IMR-90 (cell line): ENCODE results near the gene HDAC5.
A peak's percentile ranks its signal among the peaks of the same experiment; 100 is the strongest.

Source experiments
- BHLHE40 ChIP-seq: fragments of 150-350 bp; IDR thresholded peaks from 2 replicates; pipeline ENCODE4 v1.6.1; 2016; ENCODE audit warnings: mild to moderate bottlenecking, low read depth, low read length
- CEBPB ChIP-seq: IDR thresholded peaks from 2 replicates; pipeline ENCODE4 v1.6.1; 2012; ENCODE audit warnings: low read depth, low read length, improper control_type of control experiment
- CHD1 ChIP-seq: IDR thresholded peaks from 2 replicates; pipeline ENCODE4 v1.6.1; 2012; ENCODE audit warnings: low read depth, low read length, improper control_type of control experiment
- FOS ChIP-seq: fragments of 150-350 bp; IDR thresholded peaks from 2 replicates; pipeline ENCODE4 v1.6.1; 2016; ENCODE audit warnings: low read depth, low read length
- MAZ ChIP-seq: IDR thresholded peaks from 2 replicates; pipeline ENCODE4 v1.6.1; 2012; ENCODE audit warnings: low read depth, mild to moderate bottlenecking, low read length, improper control_type of control experiment, moderate library complexity, borderline replicate concordance
- POLR2A ChIP-seq: IDR thresholded peaks from 2 replicates; pipeline ENCODE4 v1.6.1; 2012; ENCODE audit warnings: mild to moderate bottlenecking, low read depth, low read length
- RAD21 ChIP-seq: IDR thresholded peaks from 2 replicates; pipeline ENCODE4 v1.6.1; 2012; ENCODE audit warnings: low read length, improper control_type of control experiment
- RFX5 ChIP-seq: IDR thresholded peaks from 2 replicates; pipeline ENCODE4 v1.8.0; 2012; ENCODE audit warnings: low read depth, mild to moderate bottlenecking, low read length, moderate library complexity
- USF2 ChIP-seq: fragments of 150-350 bp; IDR thresholded peaks from 2 replicates; pipeline ENCODE4 v1.6.1; 2017; ENCODE audit warnings: mild to moderate bottlenecking, antibody characterized with exemption, low read length, low read depth
- TF ChIP-seq, protein P1 (sequence below): conservative IDR thresholded peaks from 2 replicates; pipeline ENCODE4 v1.5.1; 2012; ENCODE audit warnings: mild to moderate bottlenecking, low read depth, low read length, improper control_type of control experiment

DNA sequence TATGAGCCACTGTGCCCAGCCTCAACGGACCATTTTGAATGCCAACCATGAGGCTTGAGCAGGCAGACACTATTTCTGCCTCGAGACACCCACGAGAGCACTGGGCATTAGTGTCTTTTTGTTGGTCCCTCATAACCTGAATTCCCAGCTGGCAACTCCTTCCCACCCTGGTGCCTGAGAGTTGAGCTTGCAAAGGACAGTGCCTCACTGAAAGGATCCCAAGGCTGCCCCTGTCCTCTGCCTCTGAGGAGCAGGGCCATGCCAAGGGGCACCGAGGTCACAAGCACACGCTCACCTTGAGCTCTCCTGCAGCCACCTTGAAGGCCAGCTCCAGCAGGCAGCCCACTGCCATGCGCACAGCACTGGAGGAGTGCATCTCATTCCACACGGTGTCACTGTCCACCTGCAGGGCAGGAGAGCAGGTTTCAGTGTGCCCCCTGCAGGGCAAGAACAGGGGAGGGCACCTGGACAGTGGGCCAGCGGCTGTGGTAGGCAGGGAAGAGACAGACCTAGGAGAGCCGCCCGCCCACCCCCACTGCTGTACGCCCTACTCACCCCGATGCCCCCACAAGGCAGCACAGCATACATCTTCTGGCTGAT lies 40.1 kb downstream of the HDAC5 start:
- TF ChIP-seq, protein P1, sequence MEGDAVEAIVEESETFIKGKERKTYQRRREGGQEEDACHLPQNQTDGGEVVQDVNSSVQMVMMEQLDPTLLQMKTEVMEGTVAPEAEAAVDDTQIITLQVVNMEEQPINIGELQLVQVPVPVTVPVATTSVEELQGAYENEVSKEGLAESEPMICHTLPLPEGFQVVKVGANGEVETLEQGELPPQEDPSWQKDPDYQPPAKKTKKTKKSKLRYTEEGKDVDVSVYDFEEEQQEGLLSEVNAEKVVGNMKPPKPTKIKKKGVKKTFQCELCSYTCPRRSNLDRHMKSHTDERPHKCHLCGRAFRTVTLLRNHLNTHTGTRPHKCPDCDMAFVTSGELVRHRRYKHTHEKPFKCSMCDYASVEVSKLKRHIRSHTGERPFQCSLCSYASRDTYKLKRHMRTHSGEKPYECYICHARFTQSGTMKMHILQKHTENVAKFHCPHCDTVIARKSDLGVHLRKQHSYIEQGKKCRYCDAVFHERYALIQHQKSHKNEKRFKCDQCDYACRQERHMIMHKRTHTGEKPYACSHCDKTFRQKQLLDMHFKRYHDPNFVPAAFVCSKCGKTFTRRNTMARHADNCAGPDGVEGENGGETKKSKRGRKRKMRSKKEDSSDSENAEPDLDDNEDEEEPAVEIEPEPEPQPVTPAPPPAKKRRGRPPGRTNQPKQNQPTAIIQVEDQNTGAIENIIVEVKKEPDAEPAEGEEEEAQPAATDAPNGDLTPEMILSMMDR: peak; percentile 29
- TF ChIP-seq POLR2A: no peak
- no peak for TF ChIP-seq RFX5
- no peak for TF ChIP-seq BHLHE40
- TF ChIP-seq RAD21: peak; percentile 29; the same call in 1 of the 2 replicates
- TF ChIP-seq USF2: no peak
- no peak for TF ChIP-seq MAZ
- TF ChIP-seq CHD1: no peak
- TF ChIP-seq CEBPB: no peak
- TF ChIP-seq FOS: no peak
